Transverse colon (tissue), 3 donors: ENCODE measurements around the gene ETS2.

Experiments
- EP300 ChIP-seq: sonication (generic); formaldehyde crosslinking; IDR thresholded peaks from one replicate; pipeline ENCODE4 v1.6.1; 2017; ENCODE audit warnings: antibody characterized with exemption, low read depth
- POLR2AphosphoS5 ChIP-seq, 3 donors: sonication (generic); formaldehyde crosslinking; IDR thresholded peaks; one replicate each; pipeline ENCODE4 v1.6.1; 2016; ENCODE audit warnings: antibody characterized with exemption in 3 of 3

GRCh38 chr21:38813547-38813946 lies 7.8 kb downstream of the ETS2 start:
- TF ChIP-seq POLR2AphosphoS5 (IDR thresholded peaks at IDR 0.05), result peak; percentile 42 to 68 (median 52)
- TF ChIP-seq EP300, result no peak
